Measurements from ENCODE around the gene MED4. TPM values are rescaled to one million over a fixed set of nuclear protein-coding genes. Genes with fewer than 3 reads are reported as not detected.

Gene MED4
- total and polyA plus RNA-seq, 2 experiments from 2014 or later = 29.0 to 92.5 TPM

GRCh38 chr13:48138270-48138669 lies 43.4 kb upstream of the MED4 start:
- Histone ChIP-seq H4K20me1 (replicated peaks; ENCODE audit: insufficient read depth) (no peaks in the 10 kb centered on the region), H3K9me2 (ENCODE audit: insufficient read depth) (no peaks in the 10 kb centered on the region), H3K4me1 (ENCODE audit: insufficient read depth) (no peaks in the 10 kb centered on the region), H3K36me3 (ENCODE audit: insufficient read depth) (no peaks in the 10 kb centered on the region), H3K27ac (ENCODE audit: low read depth) (no peak overlapping the region), H2AFZ (no peak overlapping the region), H3F3A (replicated peaks; ENCODE audit: low read depth) (no peaks in the 10 kb centered on the region), H3K4me2 (no peak overlapping the region), H3K79me2 (replicated peaks; ENCODE audit: insufficient read depth) (no peaks in the 10 kb centered on the region), H3K27me3 (ENCODE audit: insufficient read depth) (no peaks in the 10 kb centered on the region), H3K4me3 (no peak overlapping the region)
- peaks cover 5% of the 10 kb centered on the region for H3K27me3 Mint-ChIP-seq (ENCODE audit: insufficient read depth, low read depth, poor library complexity)
- H3K27ac Mint-ChIP-seq = no peak overlapping the region
- no peak for DNase-seq (ENCODE audit: low spot score)
- no peaks in the 10 kb centered on the region for H3K9me3 Mint-ChIP-seq
- no peaks in the 10 kb centered on the region; the same call in 2 of the 3 replicates for H3K36me3 Mint-ChIP-seq (ENCODE audit: low read depth)
- no peak for ATAC-seq
- TF ChIP-seq STAT1 (IDR thresholded peaks at IDR 0.05; ENCODE audit: unreplicated experiment) (no peak), ZNF331 (CRISPR knock-in tag; IDR thresholded peaks at IDR 0.05; ENCODE audit: low read depth) (no peak), REST (IDR thresholded peaks at IDR 0.05; ENCODE audit: unreplicated experiment) (no peak), EZH2phosphoT487 (IDR thresholded peaks at IDR 0.05; ENCODE audit: unreplicated experiment) (no peak), POLR2AphosphoS5 (IDR thresholded peaks at IDR 0.05; ENCODE audit: low read depth) (no peak), NANOG (IDR thresholded peaks at IDR 0.05; ENCODE audit: borderline replicate concordance) (no peak)
- no peak overlapping the region for H3K4me3 Mint-ChIP-seq
- H3K4me1 Mint-ChIP-seq = no peaks in the 10 kb centered on the region

DNA sequence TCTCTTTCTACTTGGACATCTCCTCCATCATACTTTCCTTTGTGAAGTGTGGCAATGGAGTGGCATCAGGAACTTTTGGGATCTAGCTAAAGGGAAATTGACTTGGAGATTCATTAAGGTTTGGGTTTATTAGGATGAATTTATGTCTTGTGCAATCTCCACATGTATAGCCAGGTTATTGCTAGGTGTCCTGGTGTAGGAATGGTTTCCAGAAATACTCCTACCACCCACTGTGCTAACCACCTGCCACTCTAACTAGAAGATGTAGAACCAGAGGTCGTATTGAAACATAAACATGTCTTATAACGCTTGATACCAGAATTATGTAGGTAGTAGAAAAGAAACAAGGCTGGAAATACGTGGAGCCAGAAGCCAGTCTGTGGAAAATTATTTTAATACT lies 38.1 kb upstream of the MED4 start:
- no peak overlapping the region for H3K4me2 ChIP-seq
- no peaks in the 10 kb centered on the region for H4K20me1 ChIP-seq (replicated peaks; ENCODE audit: insufficient read depth)
- no peak for DNase-seq (ENCODE audit: low spot score)
- ATAC-seq = no peak
- no peak overlapping the region for H2AFZ ChIP-seq
- no peak overlapping the region for H3K4me3 Mint-ChIP-seq
- no peaks in the 10 kb centered on the region for H3K79me2 ChIP-seq (replicated peaks; ENCODE audit: insufficient read depth)
- no peaks in the 10 kb centered on the region for H3K9me3 Mint-ChIP-seq
- H3K27me3 ChIP-seq (ENCODE audit: insufficient read depth) = no peaks in the 10 kb centered on the region
- no peaks in the 10 kb centered on the region for H3F3A ChIP-seq (replicated peaks; ENCODE audit: low read depth)
- H3K36me3 Mint-ChIP-seq (ENCODE audit: low read depth) = no peaks in the 10 kb centered on the region
- no peaks in the 10 kb centered on the region for H3K9me2 ChIP-seq (ENCODE audit: insufficient read depth)
- H3K4me3 ChIP-seq = no peak overlapping the region
- H3K27ac Mint-ChIP-seq = no peak overlapping the region
- no peaks in the 10 kb centered on the region for H3K27me3 Mint-ChIP-seq (ENCODE audit: insufficient read depth, low read depth, poor library complexity)
- no peaks in the 10 kb centered on the region for H3K36me3 ChIP-seq (ENCODE audit: insufficient read depth)
- H3K4me1 ChIP-seq (ENCODE audit: insufficient read depth) = no peaks in the 10 kb centered on the region
- no peak overlapping the region for H3K27ac ChIP-seq (ENCODE audit: low read depth)
- peaks cover 3% of the 10 kb centered on the region; the same call in 1 of the 3 replicates for H3K4me1 Mint-ChIP-seq
- TF ChIP-seq JUNB (IDR thresholded peaks at IDR 0.05; ENCODE audit: unreplicated experiment) (no peak), REST (IDR thresholded peaks at IDR 0.05; ENCODE audit: unreplicated experiment) (no peak), EZH2 (IDR thresholded peaks at IDR 0.05; ENCODE audit: low read depth, unreplicated experiment) (no peak), ETS1 (IDR thresholded peaks at IDR 0.05) (no peak), STAT1 (IDR thresholded peaks at IDR 0.05; ENCODE audit: unreplicated experiment) (no peak), NANOG (IDR thresholded peaks at IDR 0.05; ENCODE audit: borderline replicate concordance) (no peak)
